ENCODE measurements around the gene NOSTRIN.

The NOSTRIN gene

GRCh38 chr2:168801961-168802858 lies at the start of gene NOSTRIN:
Gene NOSTRIN, plus strand, starts transcription at chr2:168802637. Its CDS starts 10 bp downstream, at chr2:168802647.
- Histone ChIP-seq H3K4me1 (ENCODE audit: control insufficient read depth, insufficient read depth, low read length) (peaks cover 3% of the 10 kb centered on the region; the same call in 1 of the 2 replicates), H3K4me3 (ENCODE audit: low read depth, low read length) (no peak within 1 kb of the TSS), H3K36me3 (ENCODE audit: control insufficient read depth in 2 of 2, insufficient read depth in 1 of 2, low read length in 2 of 2) (no peaks in the 10 kb centered on the region), H3K27ac (ENCODE audit: extremely low read depth, low read depth, low read length) (no peak within 1 kb of the TSS), H3K9me3 (ENCODE audit: control insufficient read depth, insufficient read depth, low read depth, low read length) (no peaks in the 10 kb centered on the region)
- ChIA-PET POLR2A (no interaction called here), CTCF (interaction anchor here (0.6 kb wide), 1 partner anchor 14 kb away, joined by 3 read pairs; no protein-coding TSS in a partner anchor)
- TF ChIP-seq ZNF621 (tag by site-specific recombination; IDR thresholded peaks at IDR 0.05) = no peak
- no peak for TF ChIP-seq ZNF580 (tag by site-specific recombination; IDR thresholded peaks at IDR 0.05)
- no peak for TF ChIP-seq ZNF555 (tag by site-specific recombination; conservative IDR thresholded peaks at IDR 0.05)
- TF ChIP-seq, protein P1, sequence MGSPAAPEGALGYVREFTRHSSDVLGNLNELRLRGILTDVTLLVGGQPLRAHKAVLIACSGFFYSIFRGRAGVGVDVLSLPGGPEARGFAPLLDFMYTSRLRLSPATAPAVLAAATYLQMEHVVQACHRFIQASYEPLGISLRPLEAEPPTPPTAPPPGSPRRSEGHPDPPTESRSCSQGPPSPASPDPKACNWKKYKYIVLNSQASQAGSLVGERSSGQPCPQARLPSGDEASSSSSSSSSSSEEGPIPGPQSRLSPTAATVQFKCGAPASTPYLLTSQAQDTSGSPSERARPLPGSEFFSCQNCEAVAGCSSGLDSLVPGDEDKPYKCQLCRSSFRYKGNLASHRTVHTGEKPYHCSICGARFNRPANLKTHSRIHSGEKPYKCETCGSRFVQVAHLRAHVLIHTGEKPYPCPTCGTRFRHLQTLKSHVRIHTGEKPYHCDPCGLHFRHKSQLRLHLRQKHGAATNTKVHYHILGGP (tag by site-specific recombination; IDR thresholded peaks at IDR 0.05) = no peak
- TF ChIP-seq ZNF202 (tag by site-specific recombination; IDR thresholded peaks at IDR 0.05; ENCODE audit: borderline replicate concordance) = no peak
- no peak for TF ChIP-seq ZNF529 (tag by site-specific recombination; IDR thresholded peaks at IDR 0.05; ENCODE audit: insufficient replicate concordance)
- no peak for TF ChIP-seq ZNF510 (tag by site-specific recombination; IDR thresholded peaks at IDR 0.05; ENCODE audit: insufficient replicate concordance)
- no peak for TF ChIP-seq ZSCAN18 (tag by site-specific recombination; IDR thresholded peaks at IDR 0.05)
- TF ChIP-seq ZNF501 (tag by site-specific recombination; IDR thresholded peaks at IDR 0.05) = no peak
- TF ChIP-seq YY2 (tag by site-specific recombination; IDR thresholded peaks at IDR 0.05) = no peak
- TF ChIP-seq ZBTB6 (tag by site-specific recombination; IDR thresholded peaks at IDR 0.05) = no peak
- TF ChIP-seq, protein P2, sequence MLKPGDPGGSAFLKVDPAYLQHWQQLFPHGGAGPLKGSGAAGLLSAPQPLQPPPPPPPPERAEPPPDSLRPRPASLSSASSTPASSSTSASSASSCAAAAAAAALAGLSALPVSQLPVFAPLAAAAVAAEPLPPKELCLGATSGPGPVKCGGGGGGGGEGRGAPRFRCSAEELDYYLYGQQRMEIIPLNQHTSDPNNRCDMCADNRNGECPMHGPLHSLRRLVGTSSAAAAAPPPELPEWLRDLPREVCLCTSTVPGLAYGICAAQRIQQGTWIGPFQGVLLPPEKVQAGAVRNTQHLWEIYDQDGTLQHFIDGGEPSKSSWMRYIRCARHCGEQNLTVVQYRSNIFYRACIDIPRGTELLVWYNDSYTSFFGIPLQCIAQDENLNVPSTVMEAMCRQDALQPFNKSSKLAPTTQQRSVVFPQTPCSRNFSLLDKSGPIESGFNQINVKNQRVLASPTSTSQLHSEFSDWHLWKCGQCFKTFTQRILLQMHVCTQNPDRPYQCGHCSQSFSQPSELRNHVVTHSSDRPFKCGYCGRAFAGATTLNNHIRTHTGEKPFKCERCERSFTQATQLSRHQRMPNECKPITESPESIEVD (tag by site-specific recombination; IDR thresholded peaks at IDR 0.05) = no peak
- no peak for TF ChIP-seq ZNF558 (tag by site-specific recombination; IDR thresholded peaks at IDR 0.05)
- TF ChIP-seq ZNF366 (tag by site-specific recombination; conservative IDR thresholded peaks at IDR 0.05) = no peak
- no peak for TF ChIP-seq ZNF302 (tag by site-specific recombination; IDR thresholded peaks at IDR 0.05; ENCODE audit: low read depth)
- TF ChIP-seq WT1 (tag by site-specific recombination; IDR thresholded peaks at IDR 0.05) = no peak
- TF ChIP-seq ZNF10 (tag by site-specific recombination; IDR thresholded peaks at IDR 0.05) = no peak

GRCh38 chr2:168753765-168754329 lies 48.6 kb upstream of the NOSTRIN start:
- POLR2A ChIA-PET = no interaction called here
- Histone ChIP-seq H3K4me1 (ENCODE audit: control insufficient read depth, insufficient read depth, low read length) (no peaks in the 10 kb centered on the region), H3K9me3 (ENCODE audit: control insufficient read depth, insufficient read depth, low read depth, low read length) (no peaks in the 10 kb centered on the region), H3K36me3 (ENCODE audit: control insufficient read depth in 2 of 2, insufficient read depth in 1 of 2, low read length in 2 of 2) (peaks cover 0 to 3% of the 10 kb centered on the region in 2 experiments; a peak in 1 of 3 replicates), H3K27ac (ENCODE audit: extremely low read depth, low read depth, low read length) (no peak overlapping the region), H3K4me3 (ENCODE audit: low read depth, low read length) (no peak overlapping the region)
- TF ChIP-seq ZFHX2 (tag by site-specific recombination; conservative IDR thresholded peaks at IDR 0.05) (no peak), ZNF16 (tag by site-specific recombination; IDR thresholded peaks at IDR 0.05; ENCODE audit: low read depth) (no peak), ZSCAN16 (tag by site-specific recombination; IDR thresholded peaks at IDR 0.05) (no peak), ZNF280C (tag by site-specific recombination; IDR thresholded peaks at IDR 0.05) (no peak)
- CTCF ChIA-PET = interaction anchor here (0.6 to 1.0 kb wide), 2 partner anchors 165 to 845 kb away, joined by 3 read pairs; no protein-coding TSS in a partner anchor

Data from HEK293 (cell line).